ENCODE results near the gene DSTYK. TPM values are rescaled to one million over a fixed set of nuclear protein-coding genes. Genes with fewer than 3 reads are reported as not detected.

DSTYK gene
- total and polyA plus RNA-seq, 9 donors = 8.8 to 20.0 (median 18.0) TPM

- intact Hi-C loops (cut with DNase I) = no loop called here
- peaks cover 0 to 2% of the 10 kb centered on the region in 2 donors for H3K9me3 ChIP-seq
- H3K27ac ChIP-seq = no peak overlapping the region
- H3K27me3 ChIP-seq = no peaks in the 10 kb centered on the region
- H3K4me3 ChIP-seq = no peak overlapping the region
- no peaks in the 10 kb centered on the region for H3K36me3 ChIP-seq
- TF ChIP-seq POLR2A (IDR thresholded peaks at IDR 0.05) (no peak), EP300 (IDR thresholded peaks at IDR 0.05) (no peak), CTCF (IDR thresholded peaks at IDR 0.05) (no peak)
- whole genome bisulfite sequencing, 3 donors = 69 to 92% (median 80%) methylated on average over 5 of the region's 5 CpGs
- DNase-seq = no peak
- no peaks in the 10 kb centered on the region for H3K4me1 ChIP-seq (ENCODE audit: insufficient read depth)
Observed at GRCh38 chr1:205150651-205151428, 60.7 kb downstream of the DSTYK start.

GRCh38 chr1:205147191-205147835 is 64.2 kb downstream of the DSTYK start:
- Histone ChIP-seq H3K27ac (no peak overlapping the region), H3K27me3 (no peaks in the 10 kb centered on the region), H3K9me3 (no peaks in the 10 kb centered on the region), H3K4me1 (ENCODE audit: insufficient read depth) (no peaks in the 10 kb centered on the region), H3K4me3 (no peak overlapping the region), H3K36me3 (no peaks in the 10 kb centered on the region)
- TF ChIP-seq POLR2A (IDR thresholded peaks at IDR 0.05) (no peak), CTCF (IDR thresholded peaks at IDR 0.05) (no peak)
- 81 to 86% (median 81%) methylated on average over 6 of the region's 6 CpGs for WGBS, 3 donors
- intact Hi-C loops (cut with DNase I) = loop anchor here in 1 of 4 donors (10.0 kb wide), 1 partner anchor 107 kb away; no protein-coding TSS in a partner anchor
- no peak for DNase-seq

GRCh38 chr1:205144751-205145150 is 66.8 kb downstream of the DSTYK start:
- no peaks in the 10 kb centered on the region for H3K9me3 ChIP-seq
- 0 to 7% (median 5%) methylated on average over 1 of the region's 1 CpG for WGBS, 3 donors
- H3K27me3 ChIP-seq = no peaks in the 10 kb centered on the region
- TF ChIP-seq CTCF (IDR thresholded peaks at IDR 0.05) (no peak), POLR2A (IDR thresholded peaks at IDR 0.05) (no peak), EP300 (IDR thresholded peaks at IDR 0.05) (no peak)
- intact Hi-C loops (cut with DNase I) = loop anchor here in 2 of 4 donors (5.0 to 10.0 kb wide), 2 partner anchors 108 to 110 kb away; no protein-coding TSS in a partner anchor
- H3K4me3 ChIP-seq = no peak overlapping the region
- no peaks in the 10 kb centered on the region for H3K36me3 ChIP-seq
- no peak for DNase-seq
- H3K4me1 ChIP-seq (ENCODE audit: insufficient read depth) = peaks cover 3% of the 10 kb centered on the region
- no peak overlapping the region for H3K27ac ChIP-seq

- H3K4me1 ChIP-seq (ENCODE audit: insufficient read depth) = peaks cover 3% of the 10 kb centered on the region
- H3K4me3 ChIP-seq = no peak overlapping the region
- DNase-seq = no peak
- whole genome bisulfite sequencing, 3 donors = 27 to 37% (median 31%) methylated on average over 1 of the region's 1 CpG
- no peaks in the 10 kb centered on the region for H3K27me3 ChIP-seq
- H3K9me3 ChIP-seq = no peaks in the 10 kb centered on the region
- H3K27ac ChIP-seq = no peak overlapping the region
- H3K36me3 ChIP-seq = no peaks in the 10 kb centered on the region
- intact Hi-C loops (cut with DNase I) = loop anchor here in 2 of 4 donors (5.0 to 10.0 kb wide), 2 partner anchors 108 to 111 kb away; no protein-coding TSS in a partner anchor
- no peak for TF ChIP-seq POLR2A (IDR thresholded peaks at IDR 0.05)
- TF ChIP-seq EP300 (IDR thresholded peaks at IDR 0.05) = no peak
- TF ChIP-seq CTCF (IDR thresholded peaks at IDR 0.05) = no peak
Observed at GRCh38 chr1:205144046-205144720, 67.3 kb downstream of the DSTYK start.
